SIG-M5 (cell line): ENCODE measurements around the gene PEX14.

Experiments
- DNase-seq: peaks from one replicate; lab custom pipeline; 2025; lab: John Stamatoyannopoulos, UW

The PEX14 gene

DNA sequence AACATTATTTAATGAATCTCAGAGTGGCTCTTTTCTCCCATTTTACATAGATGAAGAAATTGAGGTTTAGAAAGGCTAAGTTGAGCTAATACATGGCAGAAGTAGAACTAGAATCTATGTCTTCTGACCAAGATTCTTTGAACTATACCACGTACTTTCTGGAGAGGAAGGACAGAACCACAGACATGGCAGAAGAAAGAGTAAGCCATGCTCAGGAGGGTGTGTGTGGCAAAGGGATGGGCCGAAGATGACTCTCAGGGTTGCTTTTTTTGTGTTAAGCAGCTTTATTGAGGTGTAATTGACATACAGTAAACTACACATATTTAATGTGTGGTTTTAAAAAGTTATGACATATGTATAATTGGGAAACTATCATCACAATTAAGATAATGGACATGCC is 69.5 kb downstream of the PEX14 start:
- no peak for DNase-seq

DNA sequence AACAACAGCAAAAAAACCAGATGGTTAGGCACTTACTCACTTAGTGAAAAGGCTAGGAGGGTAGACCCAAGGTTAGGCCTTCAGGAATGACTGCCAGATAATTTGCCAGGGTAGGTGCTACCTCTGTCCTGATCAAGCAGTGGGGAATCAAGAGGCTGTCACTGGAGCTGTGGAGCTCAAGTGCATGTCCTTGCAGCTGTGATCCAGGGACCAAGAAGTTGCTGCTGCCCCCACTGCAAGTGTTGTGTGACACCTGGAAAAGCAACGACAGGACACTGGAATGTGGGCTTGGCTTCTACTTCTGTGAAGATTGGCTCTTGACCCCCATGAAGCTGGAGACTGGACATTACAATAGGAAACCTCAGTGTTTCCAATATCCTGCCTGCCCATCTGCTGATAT is 72.1 kb downstream of the PEX14 start:
- no peak for DNase-seq

DNA sequence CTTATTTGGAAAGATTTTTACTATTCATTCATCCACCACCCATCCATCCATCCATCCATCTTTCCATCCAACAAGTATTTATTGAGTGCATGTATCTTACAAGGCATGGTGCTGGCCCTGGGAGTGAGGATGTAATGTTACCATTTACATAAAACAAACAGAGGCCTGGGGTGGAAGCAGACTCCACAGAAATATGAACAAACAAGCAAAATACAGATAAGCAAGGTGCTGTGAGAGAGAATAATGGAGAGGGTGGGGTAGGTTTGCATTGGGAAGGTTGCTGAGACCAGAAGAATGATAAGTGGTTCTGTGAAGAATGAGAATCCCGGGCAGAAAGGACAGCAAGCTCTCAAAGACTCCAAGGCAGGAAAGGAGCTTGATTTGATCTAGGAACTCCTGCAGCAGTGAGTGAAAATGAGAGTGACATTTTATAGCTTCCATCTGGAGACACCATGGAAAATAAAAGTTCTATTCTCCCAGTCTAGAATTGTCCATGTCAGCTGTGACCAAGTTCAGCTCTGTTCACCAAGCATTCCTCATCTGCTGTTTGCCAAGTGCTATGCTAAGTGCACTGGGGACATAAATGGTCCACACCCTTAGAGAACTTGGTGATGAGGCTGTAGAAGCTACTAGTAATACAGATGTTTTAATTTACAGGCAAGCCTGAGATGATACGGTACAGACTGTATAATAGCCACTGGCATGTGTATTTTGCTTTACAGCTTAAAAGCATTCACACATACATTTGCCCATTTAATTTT is 75.3 kb downstream of the PEX14 start:
- no peak for DNase-seq

DNA sequence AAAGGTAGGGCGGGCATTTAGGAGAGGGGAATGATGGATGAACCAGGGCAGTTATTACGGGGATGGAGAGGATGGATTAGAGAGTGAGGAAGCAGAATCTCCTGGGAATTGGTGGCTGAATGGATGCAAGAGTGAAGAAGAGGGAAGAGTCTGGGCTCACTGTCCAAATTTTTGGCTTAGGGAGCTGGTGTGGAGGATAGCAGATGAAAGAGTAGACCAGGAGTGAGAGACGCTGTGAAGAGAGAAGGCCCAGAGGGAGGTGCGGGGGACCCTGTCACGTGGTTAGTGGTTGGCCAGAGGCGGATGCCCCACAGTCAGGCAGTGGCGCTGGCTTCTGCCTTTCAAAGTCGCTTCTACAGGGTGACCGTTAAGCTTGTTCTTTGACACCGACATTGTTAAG is 78.4 kb downstream of the PEX14 start:
- no peak for DNase-seq

DNA sequence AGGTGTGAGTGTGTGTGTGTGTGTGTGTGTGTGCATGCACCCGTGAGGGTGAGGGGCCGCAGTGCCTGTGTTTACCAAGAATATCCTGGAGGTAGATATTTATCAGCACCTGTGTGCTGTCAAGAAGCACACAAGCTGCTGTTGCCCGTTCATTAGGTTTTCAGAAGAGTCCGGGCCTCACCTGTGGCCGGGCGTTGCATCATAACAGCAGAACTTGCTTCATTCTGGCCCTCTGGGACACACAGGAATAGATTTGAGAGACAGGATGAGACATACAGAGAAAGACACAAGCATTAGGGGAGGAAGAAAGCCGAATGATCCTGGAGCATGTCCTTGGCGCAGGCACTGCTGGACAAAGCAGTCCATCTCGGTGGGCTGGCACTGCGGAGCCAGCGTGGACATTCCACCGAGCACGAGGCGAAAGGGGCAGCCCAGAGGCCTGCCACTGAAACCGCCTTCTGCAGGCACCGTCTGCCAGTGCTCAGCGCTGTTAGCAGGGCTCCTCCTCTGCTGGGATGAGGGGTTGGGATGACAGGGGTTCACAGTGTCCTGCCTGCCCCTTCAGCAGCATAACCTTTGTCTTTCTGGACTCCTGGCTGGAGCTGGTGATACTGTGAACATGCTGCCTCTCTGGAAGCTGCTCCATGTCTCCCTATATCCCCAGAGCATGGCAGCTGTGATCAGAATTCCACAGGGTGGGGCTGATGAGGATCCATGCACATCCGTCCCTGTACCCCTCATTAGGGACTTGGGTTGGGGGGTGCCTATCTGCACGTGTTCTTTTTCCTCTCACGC is 81.1 kb downstream of the PEX14 start:
- no peak for DNase-seq

DNA sequence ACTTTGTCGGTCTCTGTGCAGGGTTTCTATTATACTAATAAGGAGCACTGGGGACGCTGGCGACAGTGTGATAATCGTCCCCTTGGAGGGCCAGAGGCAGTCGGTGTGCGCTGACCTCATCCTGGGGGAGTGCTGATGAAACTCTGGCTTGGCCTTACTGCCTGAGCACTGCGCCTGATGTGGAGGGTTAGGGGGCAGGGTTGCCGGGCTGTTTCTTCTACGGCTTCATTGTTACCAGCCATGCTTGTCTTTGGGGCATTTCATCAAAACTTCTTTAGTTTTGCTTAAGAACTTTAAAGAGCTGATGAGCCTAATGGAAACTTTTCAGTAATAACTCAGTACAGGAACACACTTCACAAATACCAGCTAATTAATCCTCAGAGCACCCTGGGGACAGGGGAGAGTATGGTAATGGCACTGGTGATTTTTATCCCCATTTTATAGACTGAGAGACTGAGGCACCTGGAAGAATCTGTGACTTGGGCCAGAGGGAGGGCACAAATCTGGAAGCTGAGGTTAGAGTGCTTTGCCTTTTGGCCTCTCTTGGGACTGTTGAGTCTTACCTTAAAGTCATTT is 81.8 kb downstream of the PEX14 start:
- no peak for DNase-seq

DNA sequence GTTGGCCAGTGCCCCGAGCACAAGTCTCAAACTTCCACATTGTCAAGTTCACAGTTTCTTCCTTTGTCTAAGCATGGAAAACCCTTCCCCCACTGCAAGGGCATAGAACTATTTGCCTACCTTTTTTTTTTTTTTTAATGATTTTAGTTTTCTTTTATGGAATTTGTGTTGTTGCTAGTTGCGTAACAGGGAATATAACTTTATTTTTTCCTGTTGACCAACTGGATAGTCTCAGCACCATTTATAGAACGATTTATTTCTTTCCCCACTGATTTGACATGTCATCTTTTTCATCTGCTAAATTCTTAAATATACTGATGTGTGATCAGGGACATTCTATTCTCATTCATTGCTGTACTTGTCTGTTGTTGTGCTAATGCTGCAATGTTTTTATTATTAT is 83.0 kb downstream of the PEX14 start:
- no peak for DNase-seq

DNA sequence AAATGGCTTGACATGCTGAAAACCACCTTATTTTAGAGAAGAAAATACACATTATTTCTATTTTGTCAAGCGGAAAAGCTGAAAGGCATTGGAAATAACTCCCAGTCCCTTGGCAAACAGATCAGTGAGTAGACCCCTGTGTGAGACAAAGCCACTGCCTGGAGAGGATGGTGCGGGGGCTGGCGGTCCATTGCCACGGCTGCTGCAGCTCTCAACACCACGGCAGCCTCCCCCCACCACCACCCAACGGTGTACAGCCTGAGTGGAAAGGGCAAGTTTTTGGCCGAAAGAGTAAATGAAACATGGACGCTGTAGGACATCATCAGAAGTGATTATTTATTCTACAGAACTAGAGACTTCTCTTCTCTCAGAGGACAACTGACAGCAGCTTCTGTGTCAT is 84.6 kb downstream of the PEX14 start:
- DNase-seq: no peak

DNA sequence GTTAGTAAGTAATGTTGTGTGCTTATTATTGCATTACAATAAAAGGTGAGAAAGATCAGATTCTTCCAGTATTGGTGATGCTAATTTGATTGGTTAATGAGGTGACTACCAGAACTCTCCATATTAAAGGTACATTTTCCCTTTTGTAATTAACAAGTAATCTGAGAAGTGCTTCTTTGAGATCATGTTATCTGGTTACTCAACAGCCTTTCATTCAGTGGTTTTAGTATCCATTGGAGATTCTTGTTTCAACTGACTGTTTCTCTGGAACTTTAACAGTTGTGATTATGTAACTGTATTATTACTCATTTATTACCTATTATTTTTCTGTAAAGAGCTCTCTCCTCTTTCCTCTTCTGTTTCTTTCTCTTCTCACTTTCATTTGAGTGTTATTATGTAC is 86.7 kb downstream of the PEX14 start:
- no peak for DNase-seq

DNA sequence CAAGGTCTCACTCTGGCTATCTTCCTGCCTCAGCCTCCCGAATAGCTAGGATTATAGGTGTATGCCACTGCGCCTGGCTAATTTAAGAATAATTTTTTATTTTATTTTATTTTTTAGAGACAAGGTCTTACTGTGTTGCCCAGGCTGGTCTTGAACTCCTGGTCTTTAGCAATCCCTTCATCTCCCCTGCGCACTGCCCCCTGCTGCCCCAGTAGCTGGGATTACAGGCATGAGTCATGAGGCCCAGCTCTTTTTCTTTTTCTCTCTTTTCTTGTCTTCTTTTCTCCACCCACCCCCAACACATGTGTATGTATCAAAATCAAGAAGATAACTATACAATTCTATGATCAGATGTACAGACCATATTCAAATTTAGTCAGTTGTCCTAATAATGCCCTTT is 87.2 kb downstream of the PEX14 start:
- DNase-seq: no peak

DNA sequence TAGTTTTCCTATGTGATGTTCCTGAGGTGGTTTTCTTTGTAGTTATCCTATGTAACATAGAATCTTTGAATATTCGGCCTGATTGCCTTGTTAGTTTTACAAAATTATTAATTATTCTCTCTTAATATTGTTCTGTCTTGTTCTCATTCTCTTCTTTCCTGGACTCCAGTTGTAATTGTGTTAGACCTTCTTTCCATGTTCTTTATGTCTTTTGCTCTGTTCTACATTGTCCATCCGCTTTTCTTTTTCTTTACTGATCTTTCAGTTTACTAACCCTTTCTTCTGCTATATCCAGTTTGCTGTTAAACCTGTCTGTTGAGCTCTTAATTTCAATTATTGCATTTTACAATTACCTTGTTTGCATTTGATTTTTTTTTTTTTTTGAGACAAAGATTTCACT is 89.3 kb downstream of the PEX14 start:
- DNase-seq: no peak

DNA sequence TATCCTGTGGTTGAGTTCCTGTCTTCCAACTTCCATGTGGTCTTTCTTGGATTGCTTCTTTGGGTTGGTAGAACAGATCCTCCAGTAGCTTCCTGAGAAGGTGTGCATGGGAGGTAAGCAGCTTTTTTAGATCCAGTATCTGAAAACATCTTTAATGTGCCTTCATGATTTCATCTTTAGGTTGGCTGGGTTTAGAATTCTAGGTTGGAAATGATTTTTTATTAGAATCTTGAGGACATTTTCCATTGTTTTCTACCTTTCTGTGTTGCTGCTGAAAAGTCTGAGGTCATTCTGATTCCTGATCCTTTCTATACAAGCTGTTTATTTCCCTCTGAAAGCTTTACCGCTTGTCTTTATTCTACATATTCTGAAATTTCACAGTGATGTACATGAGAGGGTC is 94.8 kb downstream of the PEX14 start:
- no peak for DNase-seq

DNA sequence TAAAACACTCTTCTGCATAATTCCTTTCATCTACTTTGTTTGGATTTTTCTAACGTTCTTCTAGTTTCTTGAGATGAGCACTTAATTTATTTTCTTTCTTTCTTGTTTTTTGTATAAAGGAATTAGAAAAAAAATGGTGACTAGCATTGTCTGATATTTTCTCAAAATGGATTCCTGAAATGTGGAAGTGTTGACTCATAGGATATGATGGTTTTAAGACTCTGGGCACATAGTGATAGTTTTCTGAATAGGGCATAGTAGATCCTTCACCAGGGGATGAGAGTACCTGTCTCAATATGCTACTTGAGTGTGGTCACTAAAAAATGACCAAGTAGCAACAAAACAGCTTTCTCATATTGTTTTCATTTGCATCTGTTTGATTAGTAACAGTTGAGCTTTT is 100.9 kb downstream of the PEX14 start:
- no peak for DNase-seq

DNA sequence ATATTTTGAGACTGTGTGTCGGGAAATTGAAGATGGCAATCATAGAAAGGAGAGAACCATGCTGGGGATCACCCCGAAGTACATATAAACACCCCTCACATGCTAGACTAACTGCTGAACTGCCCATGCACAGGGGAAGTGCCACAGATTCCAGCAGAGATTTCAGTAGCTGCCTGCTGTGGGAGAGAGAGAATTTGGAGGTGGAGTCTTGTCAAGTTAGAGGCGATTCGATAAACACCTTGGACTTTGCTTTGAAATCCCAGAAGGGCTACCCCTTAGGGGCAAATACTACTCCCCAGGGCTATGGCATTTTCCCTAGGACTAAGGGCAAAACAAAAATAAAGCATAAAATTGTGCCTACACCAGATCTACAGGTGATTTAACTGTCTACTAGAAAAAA is 103.3 kb downstream of the PEX14 start:
- no peak for DNase-seq

DNA sequence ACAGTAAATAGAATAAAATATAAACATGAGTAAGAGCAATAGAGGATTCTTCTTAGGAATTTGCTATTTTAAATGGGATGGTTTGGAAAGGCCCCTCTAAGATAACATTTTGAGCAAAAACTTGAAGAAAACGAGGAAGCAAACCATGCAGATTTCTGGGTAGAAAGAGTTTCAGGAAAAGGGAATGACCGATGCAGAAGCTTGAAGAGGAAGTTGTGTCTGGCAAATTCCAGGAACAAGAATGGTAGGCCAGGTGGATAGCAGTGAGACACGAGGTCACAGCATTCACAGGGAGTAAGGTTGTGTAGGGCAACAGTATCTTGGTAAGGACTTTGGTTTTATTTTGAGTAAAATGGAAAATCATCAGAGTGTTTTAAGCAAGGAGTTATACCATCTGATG is 108.9 kb downstream of the PEX14 start:
- DNase-seq: no peak

DNA sequence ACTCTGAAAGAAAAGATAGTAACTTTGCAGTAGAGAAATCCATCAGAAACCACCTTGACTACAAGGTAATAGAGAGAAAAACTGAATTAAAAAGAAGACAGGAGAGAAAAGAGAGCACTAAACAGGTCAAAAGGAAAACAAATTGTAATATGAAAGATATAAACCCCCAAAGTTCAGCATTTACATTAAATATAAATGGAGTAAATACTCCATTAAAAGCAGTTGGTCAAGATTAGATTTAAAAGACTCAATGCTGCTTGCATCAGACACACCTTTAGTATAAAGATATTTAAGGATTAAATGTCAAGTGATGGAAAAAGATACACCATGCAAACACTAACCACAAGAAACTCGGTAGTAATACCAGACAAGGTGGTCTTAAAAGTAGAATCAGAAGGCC is 110.5 kb downstream of the PEX14 start:
- DNase-seq: no peak

DNA sequence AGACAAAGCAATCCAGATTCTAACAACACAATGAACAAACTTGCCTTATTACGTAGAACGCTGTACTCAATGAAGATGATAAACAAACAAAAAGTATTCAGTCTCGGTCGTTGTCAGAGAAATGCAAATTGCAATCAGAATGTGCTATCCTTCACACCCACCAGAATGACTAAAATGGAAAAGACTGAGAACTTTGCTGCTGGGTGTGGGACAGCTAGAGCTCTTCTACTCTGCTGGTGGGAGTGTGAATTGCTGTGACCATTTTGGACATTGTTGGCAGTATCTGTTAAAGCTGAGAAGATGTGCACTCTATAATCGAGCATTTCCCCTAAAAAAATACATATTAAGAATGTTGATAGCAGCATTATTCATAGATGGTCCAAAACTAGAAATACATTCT is 111.4 kb downstream of the PEX14 start:
- no peak for DNase-seq

DNA sequence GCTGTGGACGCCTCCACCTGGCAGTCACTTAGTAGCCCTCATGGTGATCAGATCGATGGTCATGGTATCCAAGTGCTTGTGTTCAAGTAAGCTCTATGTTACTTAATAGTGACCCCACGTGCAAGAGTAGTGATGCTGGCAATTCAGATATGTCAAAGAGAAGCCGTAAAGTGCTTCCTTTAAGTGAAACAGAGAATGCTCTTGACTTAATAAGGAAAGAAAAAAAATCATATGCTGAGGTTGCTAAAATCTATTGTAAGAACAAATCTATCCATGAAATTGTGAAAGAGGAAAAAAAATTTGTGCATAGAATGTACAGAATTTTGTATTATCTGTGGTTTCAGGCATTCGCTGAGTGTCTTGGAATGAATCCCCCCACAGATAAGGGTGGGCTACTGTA is 113.9 kb downstream of the PEX14 start:
- DNase-seq: no peak

DNA sequence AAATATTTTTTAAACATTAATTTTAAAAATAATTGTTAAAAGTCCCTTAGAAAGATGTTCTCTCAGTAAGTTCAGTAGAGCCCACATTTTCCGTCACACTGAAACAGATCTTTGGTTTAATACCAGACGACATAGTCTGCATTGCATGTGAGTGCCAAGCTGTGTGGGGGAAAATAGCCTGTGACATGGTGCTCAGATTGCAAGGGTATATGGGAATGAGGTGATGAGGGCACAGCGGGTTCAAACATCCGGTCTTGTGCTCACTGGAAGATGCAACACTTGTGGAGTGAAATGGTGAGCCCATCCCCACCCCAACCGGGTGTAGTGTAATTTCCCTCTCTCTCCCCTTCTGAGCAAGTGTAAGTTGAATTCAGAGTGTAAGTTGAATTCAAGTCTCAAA is 114.3 kb downstream of the PEX14 start:
- DNase-seq: no peak

DNA sequence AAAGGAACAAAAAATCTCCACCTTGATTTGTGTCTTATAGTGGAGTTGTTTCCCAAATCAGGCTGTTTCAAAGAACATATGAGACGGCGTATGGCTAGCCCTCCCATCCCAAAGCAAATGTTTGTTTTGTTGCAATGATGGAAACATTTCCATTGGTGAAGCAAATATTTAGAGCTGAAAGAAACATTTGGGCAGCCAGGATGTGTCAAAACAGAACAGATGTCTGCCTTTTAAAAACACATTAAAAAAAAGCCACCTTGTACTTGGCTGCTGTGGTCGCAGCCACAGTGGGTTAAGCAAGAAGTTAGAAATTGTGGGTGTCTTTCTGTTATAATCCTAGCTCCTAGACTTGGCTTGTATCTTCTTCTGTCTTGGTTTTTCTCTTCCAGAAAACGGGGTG is 116.3 kb downstream of the PEX14 start:
- no peak for DNase-seq

DNA sequence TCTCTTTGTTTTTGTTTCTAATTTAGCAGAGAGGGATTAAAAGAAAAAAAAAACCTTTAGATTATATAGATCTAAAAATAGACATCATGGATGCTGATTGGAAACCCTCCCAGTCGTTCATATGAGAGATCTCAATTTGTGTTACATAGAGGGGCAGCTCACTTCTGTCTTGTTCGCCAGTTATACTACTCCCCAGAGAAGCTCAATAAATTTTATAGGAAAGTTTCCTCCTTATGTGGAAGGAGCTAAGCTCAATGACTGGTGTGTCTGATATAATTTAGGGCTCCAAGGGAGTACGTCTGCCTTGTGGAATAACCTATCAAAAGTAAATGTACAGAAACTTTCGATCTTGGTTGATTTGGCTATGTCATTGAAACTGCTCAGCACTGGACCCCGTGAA is 117.6 kb downstream of the PEX14 start:
- DNase-seq: no peak

DNA sequence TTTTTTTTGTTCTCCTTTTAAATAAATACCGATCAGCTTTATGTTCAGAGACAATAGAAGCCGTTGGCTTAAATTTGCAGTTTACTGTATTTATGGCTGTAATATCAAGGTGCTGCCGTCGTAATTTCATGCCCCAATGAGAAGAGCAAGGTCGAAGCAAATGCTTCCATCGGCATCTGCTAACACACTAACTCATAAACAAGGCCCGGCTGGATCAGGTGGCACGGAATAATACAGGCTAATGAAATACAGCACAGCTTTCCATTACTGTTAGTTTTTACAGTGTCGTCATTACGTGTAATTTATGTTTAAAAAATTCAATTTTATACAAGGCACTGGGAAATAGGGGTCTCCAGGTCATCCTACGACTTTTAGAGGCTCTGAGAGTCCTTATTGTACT is 119.0 kb downstream of the PEX14 start:
- DNase-seq: no peak

DNA sequence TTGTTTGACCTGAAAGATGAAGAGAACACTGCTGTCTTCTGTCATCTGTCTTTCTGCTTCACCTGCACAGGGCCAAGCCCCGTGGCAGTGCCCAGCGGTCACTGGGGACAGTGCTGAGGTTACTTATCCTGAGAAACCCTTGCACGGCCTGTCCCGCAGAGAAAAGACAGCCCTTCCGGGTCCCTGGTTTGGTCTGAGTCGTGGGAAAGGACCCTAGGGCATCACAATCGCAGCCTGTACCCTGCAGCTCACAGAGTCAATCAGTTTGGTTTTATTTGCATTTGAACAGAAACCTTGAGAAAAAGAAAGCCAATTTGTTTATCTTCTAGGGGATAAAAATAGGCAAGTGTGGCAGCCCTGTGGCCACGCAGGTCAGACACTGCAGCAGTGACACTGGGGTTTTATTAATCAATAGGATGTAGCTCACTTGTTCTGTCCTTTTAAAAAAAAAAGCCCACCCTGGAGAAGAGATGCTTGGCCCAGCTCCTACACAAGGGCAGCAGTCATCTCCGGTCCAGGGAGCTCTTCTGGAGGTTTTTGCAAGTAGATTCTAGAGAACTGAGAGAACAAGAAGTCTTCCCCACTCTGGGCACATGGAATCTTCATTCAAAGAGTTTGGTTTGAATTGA is 120.0 kb downstream of the PEX14 start:
- DNase-seq: no peak
